Medulla oblongata (tissue), 1 donor: Measurements from ENCODE around the gene CBLB.

Source experiments
- DNase-seq: peaks from one replicate; pipeline ENCODE4 v3.0.0-alpha.2; 2015; ENCODE audit errors: extremely low spot score

Gene CBLB

DNA sequence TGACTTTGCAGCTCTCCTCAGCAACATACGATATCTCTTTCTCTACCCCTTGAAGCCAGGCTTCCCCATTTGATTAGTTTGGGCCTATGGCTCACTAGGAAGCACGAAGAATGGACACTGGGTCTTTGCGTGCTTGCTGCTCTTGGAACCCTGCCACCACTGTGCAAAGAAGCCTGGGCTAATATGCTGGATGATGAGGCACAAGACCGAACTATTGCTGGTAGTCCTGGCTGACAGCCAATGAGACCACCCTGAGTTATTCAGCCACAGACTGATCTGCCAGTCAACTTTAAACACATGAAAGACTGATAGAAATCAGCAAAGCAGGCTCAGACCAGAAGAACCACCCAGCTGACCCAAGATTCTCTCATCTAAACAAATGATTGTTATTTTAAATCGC is 250.3 kb downstream of the CBLB start:
- DNase-seq, result no peak

DNA sequence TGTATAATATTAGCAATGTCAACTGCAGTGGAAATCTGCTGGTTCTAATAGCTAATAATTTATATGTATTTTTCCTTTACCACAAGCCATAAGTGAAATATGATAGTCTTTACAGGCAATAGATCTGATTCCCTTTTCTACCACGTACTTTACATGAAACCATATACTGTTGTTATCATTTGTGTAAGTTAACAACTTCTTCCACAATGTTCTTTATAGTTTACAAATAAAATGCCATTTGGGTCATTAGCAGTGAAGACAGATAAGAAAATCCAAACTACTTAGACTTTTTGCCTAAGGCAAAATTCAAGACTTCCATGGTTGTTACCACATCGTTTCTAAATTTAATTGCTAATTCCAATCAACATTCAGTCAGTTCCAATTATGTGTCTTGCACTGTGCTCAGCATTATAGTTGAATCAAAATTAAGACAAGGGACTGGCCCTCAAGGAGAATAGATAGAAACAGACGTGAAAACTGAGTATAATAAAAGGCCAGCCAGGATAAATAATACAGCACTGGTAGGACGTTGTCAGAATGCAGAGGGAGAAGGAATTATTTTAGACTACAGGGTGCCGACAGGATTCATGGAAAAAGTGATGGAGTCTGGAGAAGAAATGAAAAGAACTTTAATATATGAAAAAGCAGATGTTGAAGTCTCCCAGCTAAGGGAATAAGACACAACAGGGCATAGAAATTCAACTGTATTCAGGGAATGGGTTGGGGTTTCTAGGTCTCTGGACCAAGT is 252.3 kb downstream of the CBLB start:
- DNase-seq, result no peak

DNA sequence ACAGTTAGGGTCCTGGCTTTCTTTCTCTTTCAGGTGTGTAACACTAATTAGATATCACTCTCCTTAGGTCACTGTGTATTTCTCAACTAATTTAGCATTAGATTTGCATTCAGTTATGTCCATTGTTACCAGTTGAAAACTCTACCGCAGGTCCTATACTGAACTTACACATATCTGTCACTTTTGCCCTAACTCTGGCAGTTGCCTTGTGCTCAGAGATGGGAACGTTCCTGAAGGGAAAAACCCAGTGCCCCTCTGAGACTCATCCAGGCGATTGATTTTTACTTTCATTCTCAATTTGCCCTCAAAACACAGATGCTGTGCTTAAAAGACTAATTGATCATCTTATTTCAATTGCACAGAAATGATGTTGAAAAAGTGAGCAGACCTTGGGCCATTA is 253.0 kb downstream of the CBLB start:
- DNase-seq, result no peak

DNA sequence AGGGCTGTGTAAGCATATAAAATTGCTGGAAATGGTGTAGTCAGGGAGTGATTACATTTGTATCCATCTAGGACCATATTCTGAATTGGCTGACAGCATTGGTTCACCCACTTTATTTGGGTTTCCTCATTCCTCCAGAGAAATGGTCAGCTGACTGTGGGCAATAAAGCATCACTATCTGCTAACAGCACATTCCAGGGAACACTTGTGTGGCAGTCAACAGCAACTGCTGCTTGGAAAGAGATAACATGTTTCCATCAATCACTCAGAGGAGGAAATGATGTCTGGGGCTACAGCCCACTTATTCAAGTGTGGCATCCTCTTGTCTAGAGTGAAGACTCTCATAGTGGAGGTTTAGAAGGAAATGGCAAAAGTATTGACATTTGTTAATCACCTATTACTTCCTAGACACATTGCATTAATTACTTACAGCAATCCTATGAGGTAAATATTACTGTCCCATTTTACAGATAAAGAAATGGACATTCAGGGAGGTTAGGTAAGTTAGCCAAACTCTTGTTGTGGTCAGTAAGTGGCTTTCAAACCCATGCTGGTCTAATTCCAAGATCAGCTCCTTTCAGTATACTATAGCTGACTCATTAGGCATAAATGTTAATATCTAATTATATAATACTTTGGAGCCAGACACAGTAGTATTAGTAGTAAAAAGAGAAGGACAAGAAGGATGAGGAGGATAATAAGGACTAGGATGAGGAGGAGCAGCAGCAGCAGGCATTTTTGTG is 254.4 kb downstream of the CBLB start:
- DNase-seq, result no peak

DNA sequence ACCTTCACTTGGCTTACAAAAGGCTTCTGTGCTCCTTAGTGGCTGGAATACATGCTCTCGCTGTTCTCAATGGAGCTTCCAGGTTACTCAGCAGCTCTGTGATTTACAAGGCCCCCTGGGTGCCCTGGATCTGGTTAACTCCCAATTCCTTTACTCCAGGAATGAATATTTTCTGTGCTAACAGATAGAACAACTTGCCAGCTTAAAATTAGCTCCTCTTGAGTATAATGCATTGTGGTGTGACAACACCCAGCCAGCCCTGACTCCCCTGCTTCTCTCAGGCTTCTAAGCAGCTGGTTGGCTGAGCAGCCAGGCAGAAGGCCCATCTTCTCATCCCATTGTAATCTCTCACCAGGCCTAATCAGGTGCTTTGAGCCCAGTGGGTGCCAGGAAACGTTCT is 255.7 kb downstream of the CBLB start:
- no peak for DNase-seq

DNA sequence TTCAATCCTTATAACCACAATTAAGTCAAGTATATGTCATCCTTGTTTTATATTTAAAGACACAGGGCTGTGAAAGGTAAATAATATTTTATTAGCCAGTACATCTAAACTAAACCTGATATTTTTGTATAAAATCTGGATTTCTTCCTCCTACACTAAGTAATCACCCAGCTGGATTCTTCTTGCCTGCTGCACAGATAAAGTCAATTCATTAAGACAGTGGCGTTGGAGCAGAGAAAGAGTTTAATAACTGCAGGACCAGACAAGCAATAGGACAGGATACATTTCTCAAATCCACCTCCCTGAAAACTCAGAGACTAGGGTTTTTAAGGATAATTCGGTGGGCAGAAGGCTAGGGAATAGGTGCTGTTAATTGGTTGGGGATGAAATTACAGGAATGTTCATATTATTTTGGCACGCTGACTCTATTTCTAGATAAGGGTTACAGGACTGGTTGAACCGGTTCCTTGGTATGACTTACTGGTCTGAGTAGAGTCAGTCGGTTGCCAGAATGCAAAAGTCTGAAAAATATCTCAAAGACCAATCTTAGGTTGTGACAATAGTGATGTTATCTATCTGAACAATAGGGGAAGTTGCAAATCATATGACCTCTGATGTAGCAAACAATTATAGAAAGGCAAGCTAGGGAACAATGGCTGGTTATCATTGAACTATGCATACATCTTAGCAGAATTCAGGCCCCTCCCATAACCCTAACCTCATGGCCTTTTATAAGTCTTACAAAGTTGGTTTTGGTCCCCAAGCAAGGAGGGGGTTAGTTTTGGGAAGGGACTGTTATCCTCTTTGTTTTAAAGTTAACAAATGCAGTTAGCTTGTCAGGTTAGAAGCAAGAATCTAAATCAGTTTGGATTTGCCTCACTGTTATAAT is 257.3 kb downstream of the CBLB start:
- no peak for DNase-seq

DNA sequence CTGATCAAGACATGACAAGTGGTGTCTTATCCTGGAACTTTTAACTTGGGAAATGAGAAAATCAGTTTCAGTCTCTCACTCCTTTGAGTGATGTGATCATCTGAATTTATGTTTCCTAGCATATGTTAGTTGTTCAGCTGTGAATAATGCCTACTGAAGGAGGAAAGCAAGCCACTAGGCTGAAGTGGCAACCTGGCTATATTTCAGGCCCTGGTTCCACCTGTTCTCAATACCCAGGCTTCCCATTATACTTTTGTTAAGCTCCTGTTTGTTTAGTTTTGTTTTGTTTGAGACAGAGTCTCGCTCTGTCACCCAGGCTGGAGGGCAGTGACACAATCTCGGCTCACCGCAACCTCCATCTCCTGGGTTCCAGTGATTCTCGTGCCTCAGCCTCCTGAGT is 258.3 kb downstream of the CBLB start:
- DNase-seq, result no peak

DNA sequence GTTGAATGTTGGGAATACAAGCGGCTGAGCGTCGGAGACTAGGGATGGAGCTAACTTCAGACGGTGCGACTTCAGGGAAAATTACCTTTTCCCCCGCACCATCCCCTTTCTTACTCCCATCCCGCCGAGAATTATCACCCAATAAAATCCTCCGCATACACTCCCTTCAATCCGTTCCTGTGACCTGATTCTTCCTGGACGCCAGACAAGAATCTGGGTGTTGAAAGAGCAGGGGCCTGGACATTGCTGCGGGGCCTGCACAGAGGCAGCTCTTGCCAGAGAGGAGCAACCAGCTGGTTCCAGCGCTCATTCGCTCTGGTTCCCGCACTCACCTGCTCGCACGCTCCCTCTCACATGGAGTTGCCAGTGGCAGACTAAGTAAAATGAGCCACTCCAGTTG is 260.2 kb downstream of the CBLB start:
- no peak for DNase-seq

DNA sequence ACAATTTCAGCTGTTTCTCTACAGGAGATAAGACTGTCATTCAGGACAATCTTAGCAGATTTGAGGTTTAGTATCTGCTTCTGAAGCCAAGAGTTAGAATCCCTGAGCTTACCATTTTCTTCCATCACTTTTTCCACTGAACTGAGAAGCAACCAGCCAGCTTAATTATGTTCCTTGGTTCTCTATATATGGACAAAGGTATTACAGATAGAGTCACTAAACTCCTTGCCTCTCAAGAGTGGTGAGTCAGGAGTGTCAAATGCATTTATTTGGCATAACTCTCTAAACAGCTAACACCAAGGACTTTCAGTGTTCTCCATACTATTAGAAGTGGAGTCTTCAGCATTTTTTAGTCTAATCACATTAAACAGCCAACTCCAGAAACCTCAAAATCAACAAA is 262.8 kb downstream of the CBLB start:
- no peak for DNase-seq
